ENCODE measurements around the gene ZDBF2. TPM values are rescaled to one million over a fixed set of nuclear protein-coding genes. Genes with fewer than 3 reads are reported as not detected.

The ZDBF2 gene
- total and polyA plus RNA-seq, 9 of the 15 experiments (the other 6 are each of a cell fraction or from before 2014, with no cell fraction given), result 0.01 to 0.04 (median 0.03) TPM; not detected in 3

DNA sequence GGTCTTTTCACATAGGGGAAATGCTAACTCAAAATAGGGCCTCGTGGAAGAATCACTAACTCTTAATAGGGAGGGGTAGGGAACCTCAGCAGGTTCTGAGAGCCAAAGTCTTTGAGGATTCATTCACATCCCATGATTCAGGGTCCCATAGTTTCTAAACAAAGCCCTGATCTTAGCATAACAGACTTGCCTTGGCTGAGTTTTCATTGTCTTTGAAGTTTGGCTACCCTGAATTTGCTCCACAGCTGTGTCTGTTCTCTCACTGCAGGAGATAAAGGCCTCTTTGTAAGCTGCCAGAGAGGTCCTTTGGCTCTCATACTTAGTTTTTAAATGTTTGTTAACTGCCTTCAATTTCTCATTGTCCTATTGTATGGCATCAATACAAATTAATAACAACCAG is 54.5 kb downstream of the ZDBF2 start (continued):
- TF ChIP-seq, protein P1, sequence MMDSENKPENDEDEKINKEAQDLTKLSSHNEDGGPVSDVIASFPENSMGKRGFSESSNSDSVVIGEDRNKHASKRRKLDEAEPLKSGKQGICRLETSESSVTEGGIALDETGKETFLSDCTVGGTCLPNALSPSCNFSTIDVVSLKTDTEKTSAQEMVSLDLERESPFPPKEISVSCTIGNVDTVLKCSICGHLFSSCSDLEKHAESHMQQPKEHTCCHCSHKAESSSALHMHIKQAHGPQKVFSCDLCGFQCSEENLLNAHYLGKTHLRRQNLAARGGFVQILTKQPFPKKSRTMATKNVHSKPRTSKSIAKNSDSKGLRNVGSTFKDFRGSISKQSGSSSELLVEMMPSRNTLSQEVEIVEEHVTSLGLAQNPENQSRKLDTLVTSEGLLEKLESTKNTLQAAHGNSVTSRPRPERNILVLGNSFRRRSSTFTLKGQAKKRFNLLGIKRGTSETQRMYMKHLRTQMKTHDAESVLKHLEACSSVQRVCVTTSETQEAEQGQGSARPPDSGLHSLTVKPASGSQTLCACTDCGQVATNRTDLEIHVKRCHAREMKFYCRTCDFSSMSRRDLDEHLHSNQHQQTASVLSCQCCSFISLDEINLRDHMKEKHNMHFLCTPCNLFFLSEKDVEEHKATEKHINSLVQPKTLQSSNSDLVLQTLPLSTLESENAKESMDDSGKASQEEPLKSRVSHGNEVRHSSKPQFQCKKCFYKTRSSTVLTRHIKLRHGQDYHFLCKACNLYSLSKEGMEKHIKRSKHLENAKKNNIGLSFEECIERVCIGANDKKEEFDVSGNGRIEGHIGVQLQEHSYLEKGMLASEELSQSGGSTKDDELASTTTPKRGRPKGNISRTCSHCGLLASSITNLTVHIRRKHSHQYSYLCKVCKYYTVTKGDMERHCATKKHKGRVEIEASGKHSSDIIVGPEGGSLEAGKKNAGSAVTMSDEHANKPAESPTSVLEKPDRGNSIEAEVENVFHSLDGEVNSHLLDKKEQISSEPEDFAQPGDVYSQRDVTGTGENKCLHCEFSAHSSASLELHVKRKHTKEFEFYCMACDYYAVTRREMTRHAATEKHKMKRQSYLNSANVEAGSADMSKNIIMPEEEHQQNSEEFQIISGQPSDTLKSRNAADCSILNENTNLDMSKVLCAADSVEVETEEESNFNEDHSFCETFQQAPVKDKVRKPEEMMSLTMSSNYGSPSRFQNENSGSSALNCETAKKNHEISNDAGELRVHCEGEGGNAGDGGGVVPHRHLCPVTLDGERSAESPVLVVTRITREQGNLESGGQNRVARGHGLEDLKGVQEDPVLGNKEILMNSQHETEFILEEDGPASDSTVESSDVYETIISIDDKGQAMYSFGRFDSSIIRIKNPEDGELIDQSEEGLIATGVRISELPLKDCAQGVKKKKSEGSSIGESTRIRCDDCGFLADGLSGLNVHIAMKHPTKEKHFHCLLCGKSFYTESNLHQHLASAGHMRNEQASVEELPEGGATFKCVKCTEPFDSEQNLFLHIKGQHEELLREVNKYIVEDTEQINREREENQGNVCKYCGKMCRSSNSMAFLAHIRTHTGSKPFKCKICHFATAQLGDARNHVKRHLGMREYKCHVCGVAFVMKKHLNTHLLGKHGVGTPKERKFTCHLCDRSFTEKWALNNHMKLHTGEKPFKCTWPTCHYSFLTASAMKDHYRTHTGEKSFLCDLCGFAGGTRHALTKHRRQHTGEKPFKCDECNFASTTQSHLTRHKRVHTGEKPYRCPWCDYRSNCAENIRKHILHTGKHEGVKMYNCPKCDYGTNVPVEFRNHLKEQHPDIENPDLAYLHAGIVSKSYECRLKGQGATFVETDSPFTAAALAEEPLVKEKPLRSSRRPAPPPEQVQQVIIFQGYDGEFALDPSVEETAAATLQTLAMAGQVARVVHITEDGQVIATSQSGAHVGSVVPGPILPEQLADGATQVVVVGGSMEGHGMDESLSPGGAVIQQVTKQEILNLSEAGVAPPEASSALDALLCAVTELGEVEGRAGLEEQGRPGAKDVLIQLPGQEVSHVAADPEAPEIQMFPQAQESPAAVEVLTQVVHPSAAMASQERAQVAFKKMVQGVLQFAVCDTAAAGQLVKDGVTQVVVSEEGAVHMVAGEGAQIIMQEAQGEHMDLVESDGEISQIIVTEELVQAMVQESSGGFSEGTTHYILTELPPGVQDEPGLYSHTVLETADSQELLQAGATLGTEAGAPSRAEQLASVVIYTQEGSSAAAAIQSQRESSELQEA (IDR thresholded peaks at IDR 0.05; ENCODE audit: low read depth), result no peak
- TF ChIP-seq, protein P2, sequence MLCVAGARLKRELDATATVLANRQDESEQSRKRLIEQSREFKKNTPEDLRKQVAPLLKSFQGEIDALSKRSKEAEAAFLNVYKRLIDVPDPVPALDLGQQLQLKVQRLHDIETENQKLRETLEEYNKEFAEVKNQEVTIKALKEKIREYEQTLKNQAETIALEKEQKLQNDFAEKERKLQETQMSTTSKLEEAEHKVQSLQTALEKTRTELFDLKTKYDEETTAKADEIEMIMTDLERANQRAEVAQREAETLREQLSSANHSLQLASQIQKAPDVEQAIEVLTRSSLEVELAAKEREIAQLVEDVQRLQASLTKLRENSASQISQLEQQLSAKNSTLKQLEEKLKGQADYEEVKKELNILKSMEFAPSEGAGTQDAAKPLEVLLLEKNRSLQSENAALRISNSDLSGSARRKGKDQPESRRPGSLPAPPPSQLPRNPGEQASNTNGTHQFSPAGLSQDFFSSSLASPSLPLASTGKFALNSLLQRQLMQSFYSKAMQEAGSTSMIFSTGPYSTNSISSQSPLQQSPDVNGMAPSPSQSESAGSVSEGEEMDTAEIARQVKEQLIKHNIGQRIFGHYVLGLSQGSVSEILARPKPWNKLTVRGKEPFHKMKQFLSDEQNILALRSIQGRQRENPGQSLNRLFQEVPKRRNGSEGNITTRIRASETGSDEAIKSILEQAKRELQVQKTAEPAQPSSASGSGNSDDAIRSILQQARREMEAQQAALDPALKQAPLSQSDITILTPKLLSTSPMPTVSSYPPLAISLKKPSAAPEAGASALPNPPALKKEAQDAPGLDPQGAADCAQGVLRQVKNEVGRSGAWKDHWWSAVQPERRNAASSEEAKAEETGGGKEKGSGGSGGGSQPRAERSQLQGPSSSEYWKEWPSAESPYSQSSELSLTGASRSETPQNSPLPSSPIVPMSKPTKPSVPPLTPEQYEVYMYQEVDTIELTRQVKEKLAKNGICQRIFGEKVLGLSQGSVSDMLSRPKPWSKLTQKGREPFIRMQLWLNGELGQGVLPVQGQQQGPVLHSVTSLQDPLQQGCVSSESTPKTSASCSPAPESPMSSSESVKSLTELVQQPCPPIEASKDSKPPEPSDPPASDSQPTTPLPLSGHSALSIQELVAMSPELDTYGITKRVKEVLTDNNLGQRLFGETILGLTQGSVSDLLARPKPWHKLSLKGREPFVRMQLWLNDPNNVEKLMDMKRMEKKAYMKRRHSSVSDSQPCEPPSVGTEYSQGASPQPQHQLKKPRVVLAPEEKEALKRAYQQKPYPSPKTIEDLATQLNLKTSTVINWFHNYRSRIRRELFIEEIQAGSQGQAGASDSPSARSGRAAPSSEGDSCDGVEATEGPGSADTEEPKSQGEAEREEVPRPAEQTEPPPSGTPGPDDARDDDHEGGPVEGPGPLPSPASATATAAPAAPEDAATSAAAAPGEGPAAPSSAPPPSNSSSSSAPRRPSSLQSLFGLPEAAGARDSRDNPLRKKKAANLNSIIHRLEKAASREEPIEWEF (CRISPR knock-in tag; IDR thresholded peaks at IDR 0.05), result no peak
- TF ChIP-seq, protein P3, sequence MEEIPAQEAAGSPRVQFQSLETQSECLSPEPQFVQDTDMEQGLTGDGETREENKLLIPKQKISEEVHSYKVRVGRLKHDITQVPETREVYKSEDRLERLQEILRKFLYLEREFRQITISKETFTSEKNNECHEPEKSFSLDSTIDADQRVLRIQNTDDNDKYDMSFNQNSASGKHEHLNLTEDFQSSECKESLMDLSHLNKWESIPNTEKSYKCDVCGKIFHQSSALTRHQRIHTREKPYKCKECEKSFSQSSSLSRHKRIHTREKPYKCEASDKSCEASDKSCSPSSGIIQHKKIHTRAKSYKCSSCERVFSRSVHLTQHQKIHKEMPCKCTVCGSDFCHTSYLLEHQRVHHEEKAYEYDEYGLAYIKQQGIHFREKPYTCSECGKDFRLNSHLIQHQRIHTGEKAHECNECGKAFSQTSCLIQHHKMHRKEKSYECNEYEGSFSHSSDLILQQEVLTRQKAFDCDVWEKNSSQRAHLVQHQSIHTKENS (CRISPR knock-in tag; IDR thresholded peaks at IDR 0.05), result no peak
- TF ChIP-seq MTA1 (IDR thresholded peaks at IDR 0.05; ENCODE audit: borderline replicate concordance), result no peak
- no peak for TF ChIP-seq TBP (optimal IDR thresholded peaks at IDR 0.05; ENCODE audit: low read depth, low read length)
- no peak for TF ChIP-seq NBN (IDR thresholded peaks at IDR 0.05; ENCODE audit: low read depth)
- TF ChIP-seq, protein P4, sequence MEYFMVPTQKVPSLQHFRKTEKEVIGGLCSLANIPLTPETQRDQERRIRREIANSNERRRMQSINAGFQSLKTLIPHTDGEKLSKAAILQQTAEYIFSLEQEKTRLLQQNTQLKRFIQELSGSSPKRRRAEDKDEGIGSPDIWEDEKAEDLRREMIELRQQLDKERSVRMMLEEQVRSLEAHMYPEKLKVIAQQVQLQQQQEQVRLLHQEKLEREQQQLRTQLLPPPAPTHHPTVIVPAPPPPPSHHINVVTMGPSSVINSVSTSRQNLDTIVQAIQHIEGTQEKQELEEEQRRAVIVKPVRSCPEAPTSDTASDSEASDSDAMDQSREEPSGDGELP (CRISPR knock-in tag; IDR thresholded peaks at IDR 0.05; ENCODE audit: borderline replicate concordance), result no peak
- no peak for TF ChIP-seq GTF2E2 (tag; IDR thresholded peaks at IDR 0.05)
- no peak for TF ChIP-seq HDAC2 (IDR thresholded peaks at IDR 0.05)
- no peak for TF ChIP-seq RBM25 (IDR thresholded peaks at IDR 0.05; ENCODE audit: low read depth, low read length, severe bottlenecking)
- TF ChIP-seq ZBED1 (IDR thresholded peaks at IDR 0.05), result no peak
- TF ChIP-seq, protein P5, sequence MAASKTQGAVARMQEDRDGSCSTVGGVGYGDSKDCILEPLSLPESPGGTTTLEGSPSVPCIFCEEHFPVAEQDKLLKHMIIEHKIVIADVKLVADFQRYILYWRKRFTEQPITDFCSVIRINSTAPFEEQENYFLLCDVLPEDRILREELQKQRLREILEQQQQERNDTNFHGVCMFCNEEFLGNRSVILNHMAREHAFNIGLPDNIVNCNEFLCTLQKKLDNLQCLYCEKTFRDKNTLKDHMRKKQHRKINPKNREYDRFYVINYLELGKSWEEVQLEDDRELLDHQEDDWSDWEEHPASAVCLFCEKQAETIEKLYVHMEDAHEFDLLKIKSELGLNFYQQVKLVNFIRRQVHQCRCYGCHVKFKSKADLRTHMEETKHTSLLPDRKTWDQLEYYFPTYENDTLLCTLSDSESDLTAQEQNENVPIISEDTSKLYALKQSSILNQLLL (CRISPR knock-in tag; IDR thresholded peaks at IDR 0.05; ENCODE audit: borderline replicate concordance), result no peak

All from K562 (cell line).